Measurements from ENCODE around the gene NRTN.

The NRTN gene

GRCh38 chr19:5809469-5809868 is 4.6 kb downstream of the NRTN start:
- in situ Hi-C loops (cut with MboI; ENCODE audit: low sequenced_read_pairs), result loop anchor here (10.0 kb wide), 1 partner anchor 215 kb away; no protein-coding TSS in a partner anchor

GRCh38 chr19:5811117-5811516 is 6.2 kb downstream of the NRTN start:
- in situ Hi-C loops (cut with MboI; ENCODE audit: low sequenced_read_pairs), result no loop called here

GRCh38 chr19:5814123-5814851 is 9.4 kb downstream of the NRTN start:
- in situ Hi-C loops (cut with MboI; ENCODE audit: low sequenced_read_pairs), result no loop called here

GRCh38 chr19:5814852-5815246 is 10.0 kb downstream of the NRTN start:
- in situ Hi-C loops (cut with MboI; ENCODE audit: low sequenced_read_pairs), result no loop called here

- in situ Hi-C loops (cut with MboI; ENCODE audit: low sequenced_read_pairs), result no loop called here
These were observed 12.4 kb downstream of the NRTN start for GRCh38 chr19:5817218-5817617.

GRCh38 chr19:5818594-5818993 is 13.7 kb downstream of the NRTN start:
- in situ Hi-C loops (cut with MboI; ENCODE audit: low sequenced_read_pairs), result no loop called here

- in situ Hi-C loops (cut with MboI; ENCODE audit: low sequenced_read_pairs), result no loop called here
These were observed 15.9 kb downstream of the NRTN start for GRCh38 chr19:5820785-5821184.

GRCh38 chr19:5821521-5822180 is 16.8 kb downstream of the NRTN start:
- in situ Hi-C loops (cut with MboI; ENCODE audit: low sequenced_read_pairs), result no loop called here

GRCh38 chr19:5822181-5822844 is 17.4 kb downstream of the NRTN start:
- in situ Hi-C loops (cut with MboI; ENCODE audit: low sequenced_read_pairs), result no loop called here

GRCh38 chr19:5823579-5824281 is 18.9 kb downstream of the NRTN start:
- in situ Hi-C loops (cut with MboI; ENCODE audit: low sequenced_read_pairs), result no loop called here

GRCh38 chr19:5824751-5825150 is 19.9 kb downstream of the NRTN start:
- in situ Hi-C loops (cut with MboI; ENCODE audit: low sequenced_read_pairs), result no loop called here

- in situ Hi-C loops (cut with MboI; ENCODE audit: low sequenced_read_pairs), result no loop called here
These were observed 20.3 kb downstream of the NRTN start for GRCh38 chr19:5825178-5825577.

GRCh38 chr19:5826531-5827341 is 21.9 kb downstream of the NRTN start:
- in situ Hi-C loops (cut with MboI; ENCODE audit: low sequenced_read_pairs), result no loop called here

- in situ Hi-C loops (cut with MboI; ENCODE audit: low sequenced_read_pairs), result no loop called here
These were observed 22.5 kb downstream of the NRTN start for GRCh38 chr19:5827342-5827890.

- in situ Hi-C loops (cut with MboI; ENCODE audit: low sequenced_read_pairs), result no loop called here
These were observed 23.2 kb downstream of the NRTN start for GRCh38 chr19:5827891-5828660.

- in situ Hi-C loops (cut with MboI; ENCODE audit: low sequenced_read_pairs), result no loop called here
These were observed 24.0 kb downstream of the NRTN start for GRCh38 chr19:5828661-5829566.

- in situ Hi-C loops (cut with MboI; ENCODE audit: low sequenced_read_pairs), result no loop called here
These were observed 24.9 kb downstream of the NRTN start for GRCh38 chr19:5829567-5830310.

- in situ Hi-C loops (cut with MboI; ENCODE audit: low sequenced_read_pairs), result no loop called here
These were observed 26.3 kb downstream of the NRTN start for GRCh38 chr19:5831159-5831558.
